Activated CD4-positive, alpha-beta T cell treated with anti-CD3 and anti-CD28 coated beads, Interleukin-2, amount 50 U/mL, for 1 hour (primary cell): ENCODE results near the gene KRTAP9-2.
"Not testable (repeated sequence)": the region's sequence is repeated elsewhere in the genome, so short reads cannot be mapped to it uniquely, and the experiment has no call there.

Source experiments
- DNase-seq: peaks from one replicate; pipeline ENCODE4 v3.0.0-alpha.2; 2020

KRTAP9-2 gene

DNA sequence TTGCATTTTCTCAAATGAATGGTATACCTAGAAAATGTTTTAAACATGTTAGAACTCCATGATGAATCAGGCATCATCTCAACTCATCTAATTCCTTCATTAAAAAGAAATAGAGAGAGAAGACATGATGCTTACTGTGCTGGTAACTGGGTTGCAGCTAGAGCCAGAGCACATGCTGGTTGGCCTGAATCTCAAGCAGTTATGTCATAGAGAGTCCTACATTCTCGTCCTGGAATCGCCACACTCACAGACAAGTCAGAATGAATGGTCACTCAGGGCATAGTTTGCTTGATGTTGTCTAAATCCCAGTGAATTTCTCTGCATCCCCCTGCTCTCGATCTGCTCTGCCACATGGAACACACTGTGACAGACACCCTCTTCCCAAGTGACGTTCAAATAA, 10.7 kb downstream of the KRTAP9-2 start:
- not testable (repeated sequence) for DNase-seq

DNA sequence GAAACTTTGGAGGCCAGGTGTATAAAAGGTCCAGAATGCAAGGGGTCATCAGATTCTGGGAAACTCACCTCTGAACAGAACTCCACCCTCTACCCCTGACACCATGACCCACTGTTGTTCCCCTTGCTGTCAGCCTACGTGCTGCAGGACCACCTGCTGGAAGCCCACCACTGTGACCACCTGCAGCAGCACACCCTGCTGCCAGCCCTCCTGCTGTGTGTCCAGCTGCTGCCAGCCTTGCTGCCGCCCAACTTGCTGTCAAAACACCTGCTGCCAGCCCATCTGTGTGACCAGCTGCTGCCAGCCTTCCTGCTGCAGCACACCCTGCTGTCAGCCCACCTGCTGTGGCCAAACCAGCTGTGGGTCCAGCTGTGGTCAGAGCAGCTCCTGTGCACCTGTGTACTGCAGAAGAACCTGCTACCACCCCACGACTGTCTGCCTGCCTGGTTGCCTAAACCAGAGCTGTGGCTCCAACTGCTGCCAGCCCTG, 11.5 kb downstream of the KRTAP9-2 start, which contains the start of gene KRTAP9-8:
Gene KRTAP9-8, plus strand, starts transcription at position 51 of the 489 bp plus-strand sequence. Its CDS starts 53 bp downstream, at position 104.
- not testable (repeated sequence) for DNase-seq

DNA sequence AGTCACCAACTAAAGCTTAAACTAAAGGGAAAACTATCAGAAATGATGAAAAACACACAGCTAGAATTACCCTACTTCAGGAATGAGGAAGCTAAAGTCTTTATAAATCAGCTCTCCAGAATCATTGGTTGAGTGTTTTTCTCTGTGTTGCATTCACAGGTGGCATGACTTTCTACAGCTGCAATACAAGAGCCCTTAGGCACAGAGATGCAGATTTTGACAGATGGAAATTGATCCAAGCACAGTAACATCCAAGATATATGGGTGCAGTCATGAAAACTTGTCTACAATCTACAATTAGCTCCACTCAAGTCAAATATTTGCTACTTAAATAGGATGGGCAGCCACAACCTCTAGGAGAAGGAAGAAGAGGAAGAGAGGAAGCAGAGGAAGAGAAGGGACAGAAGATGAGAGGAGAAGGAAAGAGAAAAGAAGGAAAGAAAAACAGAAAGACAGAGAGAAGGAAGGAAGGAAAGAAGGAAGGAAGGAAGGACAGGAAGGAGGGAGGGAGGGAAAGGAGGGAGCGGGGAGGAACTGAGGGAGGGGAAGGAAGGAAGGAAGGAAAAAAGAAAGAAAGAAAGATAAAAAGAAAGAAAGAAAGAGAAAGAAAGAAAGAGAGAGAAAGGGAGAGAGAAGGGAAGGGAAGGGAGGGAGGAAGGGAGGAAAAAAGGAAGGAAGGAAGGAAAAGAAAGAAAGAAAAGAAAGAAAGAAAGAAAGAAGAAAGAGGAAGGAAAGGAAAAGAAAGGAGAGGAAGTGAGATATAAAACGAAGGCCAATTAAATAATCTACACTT, 20.7 kb downstream of the KRTAP9-2 start:
- DNase-seq, result not testable (repeated sequence)

- DNase-seq, result not testable (repeated sequence)
Observed at GRCh38 chr17:41249637-41250240, 23.3 kb downstream of the KRTAP9-2 start, which contains the start of gene KRTAP9-4. TSS of gene KRTAP9-4 (plus strand) at chr17:41249687. CDS start at chr17:41249721, 34 bp downstream.

DNA sequence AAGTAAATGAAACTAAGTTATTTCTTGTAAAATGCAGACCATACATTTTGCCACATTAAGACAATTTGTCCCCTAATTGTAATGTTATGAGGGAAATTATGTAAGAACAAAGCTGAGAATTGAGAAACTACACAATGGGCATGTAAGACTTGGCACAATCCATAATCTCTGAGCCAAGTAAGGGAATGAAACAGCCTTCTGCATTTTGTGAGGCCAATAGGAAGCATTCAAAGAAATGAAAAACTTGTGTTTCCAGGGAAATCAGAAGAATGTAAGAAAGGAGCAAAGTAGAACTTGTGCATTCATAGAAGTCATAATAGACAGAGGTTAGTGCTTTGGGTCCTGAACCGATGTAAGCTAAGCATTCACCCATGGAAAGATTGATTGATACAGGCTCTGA, 24.8 kb downstream of the KRTAP9-2 start:
- DNase-seq, result no peak

- DNase-seq, result no peak
Observed at GRCh38 chr17:41254861-41255260, 28.4 kb downstream of the KRTAP9-2 start.

GRCh38 chr17:41255381-41256290, 29.2 kb downstream of the KRTAP9-2 start, which contains the start of gene KRTAP9-9:
TSS of gene KRTAP9-9 (plus strand) at chr17:41255384.
- DNase-seq, result not testable (repeated sequence)

GRCh38 chr17:41256291-41256685, 29.8 kb downstream of the KRTAP9-2 start:
- no peak for DNase-seq

DNA sequence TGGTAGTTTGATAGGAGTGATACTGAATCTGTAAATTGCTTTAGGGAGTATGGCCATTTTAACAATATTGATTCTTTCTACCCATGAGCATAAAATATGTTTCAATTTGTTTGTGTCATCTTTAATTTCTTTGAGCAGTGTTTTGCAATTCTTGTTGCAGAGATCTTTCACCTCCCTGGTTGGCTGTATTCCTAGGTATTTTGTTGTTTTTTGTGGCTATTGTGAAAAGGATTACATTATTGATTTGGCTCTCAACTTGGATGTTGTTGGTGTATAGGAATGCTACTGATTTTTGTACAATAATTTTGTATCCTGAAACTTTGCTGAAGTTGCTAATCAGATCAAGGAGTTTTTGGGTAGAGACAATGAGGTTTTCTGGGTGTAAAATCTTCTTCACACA, 32.0 kb downstream of the KRTAP9-2 start:
- no peak for DNase-seq

DNA sequence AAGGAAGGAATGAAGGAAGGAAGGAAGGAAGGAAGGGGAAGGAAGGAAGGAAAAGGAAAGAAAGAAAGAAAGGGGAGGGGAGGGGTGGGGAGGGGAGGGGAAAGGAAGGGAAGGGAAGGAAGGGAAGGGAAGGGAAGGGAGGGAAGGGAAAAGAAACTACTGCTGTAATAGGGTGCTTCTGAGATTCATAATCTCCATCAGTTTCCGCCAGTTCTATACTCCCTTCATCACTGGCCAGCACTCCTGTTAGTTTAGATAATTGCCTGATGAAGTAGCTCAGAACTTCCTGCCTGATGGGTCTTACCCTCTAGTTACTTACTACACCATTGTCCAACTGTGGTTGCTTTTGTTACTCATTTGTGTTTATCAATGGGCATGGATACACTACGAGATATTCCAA, 36.8 kb downstream of the KRTAP9-2 start:
- no peak for DNase-seq

GRCh38 chr17:41264599-41264998, 38.2 kb downstream of the KRTAP9-2 start:
- no peak for DNase-seq

GRCh38 chr17:41265078-41265477, 38.6 kb downstream of the KRTAP9-2 start, which contains the start of gene KRTAP9-6:
TSS of gene KRTAP9-6 (plus strand) at chr17:41265378. CDS start at chr17:41265378, 0 bp downstream.
- no peak for DNase-seq

GRCh38 chr17:41267711-41268110, 41.3 kb downstream of the KRTAP9-2 start:
- DNase-seq, result no peak

- DNase-seq, result not testable (repeated sequence)
Observed at GRCh38 chr17:41271323-41271722, 44.9 kb downstream of the KRTAP9-2 start.

DNA sequence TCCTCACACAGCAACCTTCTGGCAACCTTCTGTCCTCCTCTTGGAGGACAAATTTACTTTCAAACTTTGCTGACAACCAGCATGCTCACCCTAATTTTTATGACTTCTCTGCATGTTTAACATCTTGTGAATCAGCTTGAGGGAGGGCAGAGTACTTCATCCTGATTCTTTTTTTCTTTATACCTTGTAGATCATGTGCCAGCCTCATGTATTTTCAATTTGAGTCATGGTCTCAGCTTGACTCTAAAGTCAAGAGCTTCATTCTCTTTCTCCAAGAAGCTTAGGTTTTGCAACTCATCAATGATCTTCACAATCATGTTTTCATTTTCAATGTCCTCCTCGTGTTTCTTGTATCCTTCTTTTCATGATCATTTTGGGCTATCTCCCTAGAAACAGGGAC, 45.4 kb downstream of the KRTAP9-2 start:
- DNase-seq, result no peak

DNA sequence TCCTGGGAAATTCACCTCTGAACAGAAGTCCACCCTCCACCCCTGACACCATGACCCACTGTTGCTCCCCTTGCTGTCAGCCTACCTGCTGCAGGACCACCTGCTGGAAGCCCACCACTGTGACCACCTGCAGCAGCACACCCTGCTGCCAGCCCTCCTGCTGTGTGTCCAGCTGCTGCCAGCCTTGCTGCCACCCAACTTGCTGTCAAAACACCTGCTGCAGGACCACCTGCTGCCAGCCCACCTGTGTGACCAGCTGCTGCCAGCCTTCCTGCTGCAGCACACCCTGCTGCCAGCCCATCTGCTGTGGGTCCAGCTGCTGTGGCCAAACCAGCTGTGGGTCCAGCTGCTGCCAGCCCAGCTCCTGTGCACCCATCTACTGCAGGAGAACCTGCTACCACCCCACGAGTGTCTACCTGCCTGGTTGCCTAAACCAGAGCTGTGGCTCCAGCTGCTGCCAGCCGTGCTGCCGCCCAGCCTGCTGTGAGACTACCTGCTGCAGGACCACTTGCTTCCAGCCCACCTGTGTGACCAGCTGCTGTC, 49.3 kb downstream of the KRTAP9-2 start, which contains the start of gene KRTAP9-7:
Gene KRTAP9-7, plus strand, starts transcription at position 51 of the 543 bp plus-strand sequence. Its CDS starts 0 bp downstream, at position 51.
- not testable (repeated sequence) for DNase-seq
